GM12878 (cell line): ENCODE measurements around the gene RFPL1.

Source experiments
- ATF7 ChIP-seq: fragments of 450-650 bp; IDR thresholded peaks from 2 replicates; pipeline ENCODE4 v1.6.1; 2016; ENCODE audit warnings: low read depth, mild to moderate bottlenecking
- BHLHE40 ChIP-seq, 2 experiments: fragments of 450-650 bp in 1 of 2; IDR thresholded peaks; 2 replicates each; pipeline ENCODE4 v1.6.1; 2011 to 2017; ENCODE audit warnings: low read depth in 2 of 2, borderline replicate concordance in 1 of 2, improper control_type of control experiment in 1 of 2, low read length in 1 of 2, mild to moderate bottlenecking in 1 of 2
- KAT2A ChIP-seq: conservative IDR thresholded peaks from 2 replicates; pipeline ENCODE4 v1.6.1; 2011; ENCODE audit warnings: low read depth, low read length; ENCODE audit not compliant: control insufficient read depth
- RAD21 ChIP-seq: IDR thresholded peaks from 2 replicates; pipeline ENCODE4 v1.6.1; 2011; ENCODE audit warnings: mild to moderate bottlenecking, low read depth, low read length, moderate library complexity; ENCODE audit not compliant: insufficient read depth
- ZNF274 ChIP-seq: IDR thresholded peaks from one replicate; pipeline ENCODE4 v1.8.0; 2011; ENCODE audit not compliant: insufficient read length, insufficient read depth
- ZNF592 ChIP-seq: fragments of 450-650 bp; IDR thresholded peaks from 2 replicates; pipeline ENCODE4 v1.6.1; 2017; ENCODE audit warnings: mild to moderate bottlenecking, moderate library complexity
- TF ChIP-seq, protein P1 (sequence below): fragments of 450-650 bp; IDR thresholded peaks from 2 replicates; pipeline ENCODE4 v1.6.1; 2018; ENCODE audit warnings: mild to moderate bottlenecking, low read depth, moderate library complexity; ENCODE audit not compliant: partially characterized antibody

GRCh38 chr22:29431986-29432385, 6.4 kb upstream of the RFPL1 start:
- no peak for TF ChIP-seq RAD21
- TF ChIP-seq ZNF592: no peak
- TF ChIP-seq, protein P1, sequence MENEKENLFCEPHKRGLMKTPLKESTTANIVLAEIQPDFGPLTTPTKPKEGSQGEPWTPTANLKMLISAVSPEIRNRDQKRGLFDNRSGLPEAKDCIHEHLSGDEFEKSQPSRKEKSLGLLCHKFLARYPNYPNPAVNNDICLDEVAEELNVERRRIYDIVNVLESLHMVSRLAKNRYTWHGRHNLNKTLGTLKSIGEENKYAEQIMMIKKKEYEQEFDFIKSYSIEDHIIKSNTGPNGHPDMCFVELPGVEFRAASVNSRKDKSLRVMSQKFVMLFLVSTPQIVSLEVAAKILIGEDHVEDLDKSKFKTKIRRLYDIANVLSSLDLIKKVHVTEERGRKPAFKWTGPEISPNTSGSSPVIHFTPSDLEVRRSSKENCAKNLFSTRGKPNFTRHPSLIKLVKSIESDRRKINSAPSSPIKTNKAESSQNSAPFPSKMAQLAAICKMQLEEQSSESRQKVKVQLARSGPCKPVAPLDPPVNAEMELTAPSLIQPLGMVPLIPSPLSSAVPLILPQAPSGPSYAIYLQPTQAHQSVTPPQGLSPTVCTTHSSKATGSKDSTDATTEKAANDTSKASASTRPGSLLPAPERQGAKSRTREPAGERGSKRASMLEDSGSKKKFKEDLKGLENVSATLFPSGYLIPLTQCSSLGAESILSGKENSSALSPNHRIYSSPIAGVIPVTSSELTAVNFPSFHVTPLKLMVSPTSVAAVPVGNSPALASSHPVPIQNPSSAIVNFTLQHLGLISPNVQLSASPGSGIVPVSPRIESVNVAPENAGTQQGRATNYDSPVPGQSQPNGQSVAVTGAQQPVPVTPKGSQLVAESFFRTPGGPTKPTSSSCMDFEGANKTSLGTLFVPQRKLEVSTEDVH: no peak
- TF ChIP-seq ZNF274: no peak
- no peak for TF ChIP-seq ATF7
- TF ChIP-seq BHLHE40 (IDR thresholded peaks at IDR 0.05; ENCODE audit: borderline replicate concordance in 1 of 2, low read depth in 2 of 2, low read length in 1 of 2): no peak
- TF ChIP-seq KAT2A: no peak
